Suprapubic skin (tissue), 4 donors: ENCODE data around the gene PKLR. TPM values are rescaled to one million over a fixed set of nuclear protein-coding genes. Genes with fewer than 3 reads are reported as not detected.

Experiments used
- DNase-seq, 2 donors: peaks; one replicate each; pipeline ENCODE4 v3.0.0-alpha.2; 2019; ENCODE audit warnings: low spot score in 2 of 2
- H3K27ac ChIP-seq: fragments of 200-600 bp; sonication (generic); one replicate; pipeline ENCODE4 v1.5.1; 2019
- H3K27me3 ChIP-seq: fragments of 200-600 bp; sonication (generic); one replicate; pipeline ENCODE4 v1.5.1; 2019
- H3K36me3 ChIP-seq: fragments of 200-600 bp; sonication (generic); one replicate; pipeline ENCODE4 v1.5.1; 2019
- H3K4me1 ChIP-seq: fragments of 200-600 bp; sonication (generic); one replicate; pipeline ENCODE4 v1.5.1; 2019
- H3K4me3 ChIP-seq: fragments of 200-600 bp; sonication (generic); one replicate; pipeline ENCODE4 v1.5.1; 2019; ENCODE audit warnings: mild to moderate bottlenecking
- H3K9me3 ChIP-seq: fragments of 200-600 bp; sonication (generic); one replicate; pipeline ENCODE4 v1.5.1; 2019
- EP300 ChIP-seq: sonication (generic); formaldehyde crosslinking; IDR thresholded peaks from one replicate; pipeline ENCODE4 v1.6.1; 2017; ENCODE audit warnings: antibody characterized with exemption
- POLR2A ChIP-seq, 2 donors: fragments of 450-650 bp; IDR thresholded peaks; one replicate each; pipeline ENCODE4 v1.6.1; 2017; ENCODE audit warnings: antibody characterized with exemption in 2 of 2, mild to moderate bottlenecking in 2 of 2, moderate library complexity in 2 of 2
- POLR2AphosphoS5 ChIP-seq, 3 donors: sonication (generic); formaldehyde crosslinking; IDR thresholded peaks; one replicate each; pipeline ENCODE4 v1.6.1; 2017; ENCODE audit warnings: antibody characterized with exemption in 3 of 3
- WGBS: methylation state at CpG from one replicate; pipeline ENCODE4 v1.1.5; 2018; 5-methylcytosine and 5-hydroxymethylcytosine counted together
- total RNA-seq, 4 donors: library from RNA; depleted of rRNA; stranded (reverse); fragments of >200 nt; gene quantifications; one replicate each; pipeline ENCODE4 v1.1.0, GENCODE V29; 2016
- TF ChIP-seq, protein P1 (sequence below), 2 donors: fragments of 200-600 bp in 1 of 2; fragments of 450-650 bp in 1 of 2; sonication (generic) in 1 of 2; IDR thresholded peaks; one replicate each; pipeline ENCODE4 v1.5.1; 2016 to 2019; ENCODE audit warnings: antibody characterized with exemption in 2 of 2, mild to moderate bottlenecking in 1 of 2, moderate library complexity in 1 of 2

PKLR gene
- total RNA-seq, 4 donors from 2014 or later, result 0.24 to 2.5 (median 2.1) TPM

DNA sequence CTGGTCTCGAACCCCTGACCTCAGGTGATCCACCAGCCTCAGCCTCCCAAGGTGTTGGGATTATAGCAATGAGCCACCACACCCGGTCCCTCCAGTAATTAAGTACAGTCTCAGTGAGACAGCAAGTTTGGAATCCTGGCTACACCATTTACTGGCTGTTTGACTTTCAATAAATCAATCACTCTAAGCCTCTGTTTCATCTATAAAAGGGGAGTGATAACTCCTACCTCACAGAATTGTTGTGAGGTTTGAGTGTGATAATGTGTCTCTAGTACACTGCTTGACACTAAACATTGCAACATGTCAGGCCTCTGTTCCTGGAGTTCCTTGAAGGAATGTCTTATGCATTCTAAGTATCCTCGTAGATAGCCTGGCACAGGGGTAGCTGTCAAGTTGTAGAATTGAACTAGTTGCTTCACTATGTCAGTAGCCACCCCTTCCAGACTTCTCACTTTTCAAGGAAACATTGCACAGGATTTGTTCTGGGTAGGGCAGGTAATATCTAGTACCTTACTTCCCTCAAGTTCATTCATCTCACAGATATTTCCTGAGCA, 58.4 kb downstream of the PKLR start:
- 73% methylated on average over 3 of the region's 3 CpGs for WGBS
- DNase-seq, result no peak
- Histone ChIP-seq H3K27me3 (no peaks in the 10 kb centered on the region), H3K36me3 (peaks cover 10% of the 10 kb centered on the region), H3K4me3 (peak overlapping the region; percentile 64), H3K4me1 (peaks cover 46% of the 10 kb centered on the region), H3K9me3 (no peaks in the 10 kb centered on the region), H3K27ac (no peak overlapping the region)
- no peak for TF ChIP-seq POLR2AphosphoS5 (IDR thresholded peaks at IDR 0.05)
- TF ChIP-seq, protein P1, sequence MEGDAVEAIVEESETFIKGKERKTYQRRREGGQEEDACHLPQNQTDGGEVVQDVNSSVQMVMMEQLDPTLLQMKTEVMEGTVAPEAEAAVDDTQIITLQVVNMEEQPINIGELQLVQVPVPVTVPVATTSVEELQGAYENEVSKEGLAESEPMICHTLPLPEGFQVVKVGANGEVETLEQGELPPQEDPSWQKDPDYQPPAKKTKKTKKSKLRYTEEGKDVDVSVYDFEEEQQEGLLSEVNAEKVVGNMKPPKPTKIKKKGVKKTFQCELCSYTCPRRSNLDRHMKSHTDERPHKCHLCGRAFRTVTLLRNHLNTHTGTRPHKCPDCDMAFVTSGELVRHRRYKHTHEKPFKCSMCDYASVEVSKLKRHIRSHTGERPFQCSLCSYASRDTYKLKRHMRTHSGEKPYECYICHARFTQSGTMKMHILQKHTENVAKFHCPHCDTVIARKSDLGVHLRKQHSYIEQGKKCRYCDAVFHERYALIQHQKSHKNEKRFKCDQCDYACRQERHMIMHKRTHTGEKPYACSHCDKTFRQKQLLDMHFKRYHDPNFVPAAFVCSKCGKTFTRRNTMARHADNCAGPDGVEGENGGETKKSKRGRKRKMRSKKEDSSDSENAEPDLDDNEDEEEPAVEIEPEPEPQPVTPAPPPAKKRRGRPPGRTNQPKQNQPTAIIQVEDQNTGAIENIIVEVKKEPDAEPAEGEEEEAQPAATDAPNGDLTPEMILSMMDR (IDR thresholded peaks at IDR 0.05), result no peak
- TF ChIP-seq EP300, result no peak
- TF ChIP-seq POLR2A (IDR thresholded peaks at IDR 0.05), result no peak

DNA sequence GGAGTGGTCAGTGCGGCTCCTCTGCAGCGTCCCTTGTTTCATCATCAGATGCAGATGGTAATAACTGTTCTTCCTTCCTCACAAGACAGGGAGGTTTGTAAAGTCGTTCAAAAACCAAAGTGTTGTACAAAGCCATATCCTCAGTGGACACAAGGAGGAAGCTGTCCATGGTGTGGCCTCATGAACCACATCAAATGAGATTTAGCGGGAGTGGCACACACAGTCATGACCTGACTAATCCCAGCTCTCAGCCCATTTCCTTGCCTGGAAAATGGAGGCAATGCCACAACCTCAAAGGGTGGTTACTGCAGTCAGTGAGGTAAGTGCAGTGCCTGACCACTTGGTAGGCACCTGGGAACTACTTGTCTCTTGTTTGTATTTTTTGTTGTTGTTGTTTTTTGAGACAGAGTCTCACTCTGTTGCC, 59.4 kb downstream of the PKLR start:
- no peaks in the 10 kb centered on the region for H3K9me3 ChIP-seq
- no peaks in the 10 kb centered on the region for H3K27me3 ChIP-seq
- DNase-seq, result no peak
- H3K4me3 ChIP-seq, result no peak overlapping the region
- 49% methylated on average over 4 of the region's 4 CpGs for WGBS
- peaks cover 46% of the 10 kb centered on the region for H3K4me1 ChIP-seq
- no peak overlapping the region for H3K27ac ChIP-seq
- peaks cover 13% of the 10 kb centered on the region for H3K36me3 ChIP-seq
- no peak for TF ChIP-seq POLR2A (IDR thresholded peaks at IDR 0.05)
- TF ChIP-seq, protein P1 (IDR thresholded peaks at IDR 0.05), result no peak
- TF ChIP-seq POLR2AphosphoS5 (IDR thresholded peaks at IDR 0.05), result no peak
- no peak for TF ChIP-seq EP300

DNA sequence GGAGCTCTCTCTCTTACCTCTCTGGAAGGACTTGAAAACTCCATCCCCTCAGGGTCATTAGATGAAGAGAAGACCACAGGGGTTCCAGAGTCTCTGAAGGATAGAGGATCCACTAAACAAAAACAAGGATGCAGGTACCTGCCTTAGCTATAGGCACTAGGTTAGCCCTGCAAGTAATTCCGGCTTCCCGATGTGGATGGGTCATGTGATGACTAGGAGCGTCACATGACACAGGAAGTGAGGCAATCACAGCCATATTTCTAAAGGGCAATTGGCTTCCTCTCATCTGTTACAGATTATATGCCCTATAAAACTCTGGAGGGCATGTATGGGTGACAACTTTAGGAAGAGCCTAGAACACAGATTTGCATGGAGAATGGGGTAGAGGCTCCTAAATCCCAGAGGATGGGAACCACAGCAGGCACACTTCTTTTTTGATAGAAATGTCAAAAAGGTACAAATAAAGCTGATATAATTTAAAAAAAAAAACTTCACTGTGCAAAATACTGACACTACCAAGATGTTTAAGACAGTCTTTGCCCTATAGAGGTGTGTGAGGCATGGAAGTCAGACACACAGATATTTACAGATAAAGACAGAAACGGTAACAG, 60.1 kb downstream of the PKLR start:
- Histone ChIP-seq H3K36me3 (peaks cover 20% of the 10 kb centered on the region), H3K4me1 (peaks cover 46% of the 10 kb centered on the region), H3K27me3 (no peaks in the 10 kb centered on the region), H3K4me3 (peak overlapping the region; percentile 42), H3K27ac (no peak overlapping the region), H3K9me3 (no peaks in the 10 kb centered on the region)
- WGBS, result 14% methylated on average over 4 of the region's 4 CpGs
- DNase-seq, result peak; percentile 83 to 90
- TF ChIP-seq, protein P1 (IDR thresholded peaks at IDR 0.05), result no peak
- peak; percentile 65 to 85 (median 72) for TF ChIP-seq POLR2AphosphoS5 (IDR thresholded peaks at IDR 0.05)

Other genes with a start within 250 kb of the PKLR start
- gene EFNA4, start 237.7 kb downstream of the PKLR start, total RNA-seq, result 10 to 100 TPM; 22.4 to 44.2 (median 28.7) TPM
- gene EFNA3, start 222.6 kb downstream of the PKLR start, total RNA-seq, result 100 to 1,000 TPM in 1 of 4 donors, 10 to 100 TPM in 3; 28.8 to 104 (median 77.6) TPM
- 100 to 1,000 TPM in 3 of 4 donors, 10 to 100 TPM in 1; 88.9 to 198 (median 120) TPM for gene EFNA1, start 173.6 kb downstream of the PKLR start, total RNA-seq
- 10 to 100 TPM; 27.9 to 56.1 (median 32.6) TPM for gene SLC50A1, start 165.6 kb downstream of the PKLR start, total RNA-seq
- 10 to 100 TPM; 23.7 to 43.7 (median 30.2) TPM for gene DPM3, start 160.9 kb downstream of the PKLR start, total RNA-seq
- 100 to 1,000 TPM in 2 of 4 donors, 10 to 100 TPM in 2; 77.1 to 180 (median 113) TPM for gene KRTCAP2, start 128.1 kb downstream of the PKLR start, total RNA-seq
- gene TRIM46, start 127.6 kb downstream of the PKLR start, total RNA-seq, result under 1 TPM in 2 of 4 donors, not detected in 2; 0.34 to 0.80 TPM
- gene THBS3, start 93.5 kb downstream of the PKLR start, total RNA-seq, result 10 to 100 TPM; 21.4 to 90.8 (median 26.7) TPM
- 10 to 100 TPM; 19.8 to 51.7 (median 36.9) TPM for gene MTX1, start 92.7 kb downstream of the PKLR start, total RNA-seq
- 10 to 100 TPM; 23.6 to 32.1 (median 25.7) TPM for gene ENTREP3, start 46.0 kb downstream of the PKLR start, total RNA-seq
- 10 to 100 TPM; 45.1 to 73.3 (median 67.6) TPM for gene SCAMP3, start 39.1 kb downstream of the PKLR start, total RNA-seq
- 10 to 100 TPM; 27.6 to 72.3 (median 36.2) TPM for gene CLK2, start 27.9 kb downstream of the PKLR start, total RNA-seq
- 10 to 100 TPM in 3 of 4 donors, 1 to 10 TPM in 1; 6.6 to 12.8 (median 10.4) TPM for gene HCN3, start 24.0 kb downstream of the PKLR start, total RNA-seq
- 100 to 1,000 TPM; 110 to 194 (median 147) TPM for gene FDPS, start 7.4 kb upstream of the PKLR start, total RNA-seq
- gene RUSC1, start 19.5 kb upstream of the PKLR start, total RNA-seq, result 10 to 100 TPM; 34.2 to 51.5 (median 42.8) TPM